Gastroesophageal sphincter (tissue), 3 donors: ENCODE results near the gene NME4.

Source experiments
- POLR2A ChIP-seq, 2 donors: fragments of 450-650 bp; IDR thresholded peaks; one replicate each; pipeline ENCODE4 v1.6.1; 2017; ENCODE audit warnings: antibody characterized with exemption in 2 of 2, mild to moderate bottlenecking in 2 of 2, moderate library complexity in 1 of 2
- POLR2AphosphoS5 ChIP-seq: sonication (generic); formaldehyde crosslinking; IDR thresholded peaks from one replicate; pipeline ENCODE4 v1.6.1; 2017; ENCODE audit warnings: antibody characterized with exemption
- TF ChIP-seq, protein P1 (sequence below), 4 experiments: fragments of 200-600 bp in 2 of 4; fragments of 450-650 bp in 2 of 4; sonication (generic) in 1 of 4; IDR thresholded peaks; one replicate each; pipeline ENCODE4 v1.5.1; 2017 to 2019; ENCODE audit warnings: antibody characterized with exemption in 4 of 4, mild to moderate bottlenecking in 2 of 4, moderate library complexity in 2 of 4

DNA sequence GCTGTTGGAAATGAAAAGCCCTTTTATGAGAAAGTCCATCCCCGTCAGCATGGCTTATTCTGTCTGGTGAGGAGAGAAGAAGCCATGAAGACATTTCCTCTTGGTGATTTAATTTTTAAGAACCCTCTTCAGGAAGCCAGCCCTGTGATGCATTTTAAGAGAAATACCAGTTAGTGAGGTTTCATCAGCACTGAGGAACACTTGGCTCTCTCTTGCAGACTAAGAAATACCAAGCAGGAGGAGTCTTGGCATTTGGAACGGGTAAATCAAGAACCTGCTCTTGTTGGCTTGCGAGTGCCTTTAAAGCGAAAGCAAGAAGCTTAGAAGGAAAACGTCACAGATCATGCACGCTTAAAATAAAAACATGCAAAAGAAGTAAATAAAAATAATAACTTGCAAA is 46.0 kb downstream of the NME4 start:
- TF ChIP-seq, protein P1, sequence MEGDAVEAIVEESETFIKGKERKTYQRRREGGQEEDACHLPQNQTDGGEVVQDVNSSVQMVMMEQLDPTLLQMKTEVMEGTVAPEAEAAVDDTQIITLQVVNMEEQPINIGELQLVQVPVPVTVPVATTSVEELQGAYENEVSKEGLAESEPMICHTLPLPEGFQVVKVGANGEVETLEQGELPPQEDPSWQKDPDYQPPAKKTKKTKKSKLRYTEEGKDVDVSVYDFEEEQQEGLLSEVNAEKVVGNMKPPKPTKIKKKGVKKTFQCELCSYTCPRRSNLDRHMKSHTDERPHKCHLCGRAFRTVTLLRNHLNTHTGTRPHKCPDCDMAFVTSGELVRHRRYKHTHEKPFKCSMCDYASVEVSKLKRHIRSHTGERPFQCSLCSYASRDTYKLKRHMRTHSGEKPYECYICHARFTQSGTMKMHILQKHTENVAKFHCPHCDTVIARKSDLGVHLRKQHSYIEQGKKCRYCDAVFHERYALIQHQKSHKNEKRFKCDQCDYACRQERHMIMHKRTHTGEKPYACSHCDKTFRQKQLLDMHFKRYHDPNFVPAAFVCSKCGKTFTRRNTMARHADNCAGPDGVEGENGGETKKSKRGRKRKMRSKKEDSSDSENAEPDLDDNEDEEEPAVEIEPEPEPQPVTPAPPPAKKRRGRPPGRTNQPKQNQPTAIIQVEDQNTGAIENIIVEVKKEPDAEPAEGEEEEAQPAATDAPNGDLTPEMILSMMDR (IDR thresholded peaks at IDR 0.05) = no peak
- TF ChIP-seq POLR2A (IDR thresholded peaks at IDR 0.05) (no peak), POLR2AphosphoS5 (no peak)
